NB4 (cell line): ENCODE data around the gene C2orf92.
A peak's percentile ranks its signal among the peaks of the same experiment; 100 is the strongest.

ENCODE experiments used
- DNase-seq: peaks from one replicate; pipeline ENCODE4 v3.0.0; 2010; ENCODE audit warnings: low read depth
- H3K4me3 ChIP-seq: one replicate; pipeline ENCODE4 v1.5.1; 2011; ENCODE audit warnings: mild to moderate bottlenecking, low read depth, low read length, moderate library complexity
- CTCF ChIP-seq: IDR thresholded peaks from one replicate; pipeline ENCODE4 v1.5.1; 2012; ENCODE audit warnings: low read depth, low read length
- MAX ChIP-seq: IDR thresholded peaks from 2 replicates; pipeline ENCODE4 v1.6.1; 2011; ENCODE audit warnings: low read depth, low read length
- MYC ChIP-seq: IDR thresholded peaks from 2 replicates; pipeline ENCODE4 v1.6.1; 2011; ENCODE audit warnings: low read depth, low read length
- POLR2A ChIP-seq: IDR thresholded peaks from 2 replicates; pipeline ENCODE4 v1.6.1; 2011; ENCODE audit warnings: mild to moderate bottlenecking; ENCODE audit not compliant: insufficient read length; ENCODE audit errors: extremely low read depth

C2orf92 gene

GRCh38 chr2:97659256-97660043, 10.1 kb upstream of the C2orf92 start:
- no peak for DNase-seq
- TF ChIP-seq CTCF (no peak), MYC (no peak), POLR2A (no peak), MAX (no peak)
- H3K4me3 ChIP-seq, result no peak overlapping the region

GRCh38 chr2:97660044-97660774, 9.3 kb upstream of the C2orf92 start:
- H3K4me3 ChIP-seq, result no peak overlapping the region
- peak; percentile 74 for DNase-seq
- TF ChIP-seq POLR2A, result no peak
- TF ChIP-seq CTCF, result no peak
- no peak for TF ChIP-seq MYC
- TF ChIP-seq MAX, result no peak

GRCh38 chr2:97660775-97661389, 8.6 kb upstream of the C2orf92 start:
- H3K4me3 ChIP-seq, result no peak overlapping the region
- DNase-seq, result peak; percentile 52
- no peak for TF ChIP-seq MYC
- TF ChIP-seq POLR2A, result no peak
- no peak for TF ChIP-seq CTCF
- no peak for TF ChIP-seq MAX

GRCh38 chr2:97661927-97662326, 7.6 kb upstream of the C2orf92 start:
- no peak for DNase-seq
- H3K4me3 ChIP-seq, result peak overlapping the region; percentile 81
- TF ChIP-seq POLR2A, result no peak
- no peak for TF ChIP-seq CTCF
- no peak for TF ChIP-seq MAX
- TF ChIP-seq MYC, result no peak

- H3K4me3 ChIP-seq, result peak overlapping the region; percentile 81
- no peak for TF ChIP-seq POLR2A
- TF ChIP-seq MYC, result no peak
- TF ChIP-seq CTCF, result no peak
- TF ChIP-seq MAX, result no peak
- DNase-seq, result no peak
These were observed 7.1 kb upstream of the C2orf92 start for GRCh38 chr2:97662386-97662894.
